H9 (cell line): Measurements from ENCODE around the gene HIC1. TPM values are rescaled to one million over a fixed set of nuclear protein-coding genes. Genes with fewer than 3 reads are reported as not detected.

Source experiments
- DNase-seq: peaks from one replicate; pipeline ENCODE4 v3.0.0-alpha.2; 2017
- H2AFZ ChIP-seq: one replicate; pipeline ENCODE4 v1.6.1; 2013; ENCODE audit warnings: mild to moderate bottlenecking, low read length, control low read depth, moderate library complexity
- H2AK5ac ChIP-seq: 2 replicates; pipeline ENCODE4 v1.6.1; 2013; ENCODE audit warnings: low read length, control low read depth, mixed read lengths; ENCODE audit not compliant: insufficient read length
- H2BK120ac ChIP-seq: one replicate; pipeline ENCODE4 v1.6.1; 2013; ENCODE audit warnings: low read depth, mild to moderate bottlenecking, low read length, control low read depth, inconsistent platforms; ENCODE audit not compliant: poor library complexity, severe bottlenecking
- H2BK12ac ChIP-seq: 2 replicates; pipeline ENCODE4 v1.6.1; 2013; ENCODE audit warnings: low read length, control low read depth, mixed read lengths, low read depth; ENCODE audit not compliant: insufficient read length
- H2BK15ac ChIP-seq: 2 replicates; pipeline ENCODE4 v1.6.1; 2013; ENCODE audit warnings: low read depth, low read length, control low read depth
- H2BK20ac ChIP-seq: one replicate; pipeline ENCODE4 v1.6.1; 2013; ENCODE audit warnings: low read depth, mild to moderate bottlenecking, low read length, control low read depth, inconsistent platforms; ENCODE audit not compliant: poor library complexity, severe bottlenecking
- H2BK5ac ChIP-seq: 2 replicates; pipeline ENCODE4 v1.6.1; 2013; ENCODE audit warnings: low read length, control low read depth, mixed read lengths; ENCODE audit not compliant: insufficient read length
- H3K14ac ChIP-seq: 2 replicates; pipeline ENCODE4 v1.6.1; 2013; ENCODE audit warnings: low read length, control low read depth; ENCODE audit not compliant: insufficient read depth
- H3K18ac ChIP-seq: 2 replicates; pipeline ENCODE4 v1.6.1; 2013; ENCODE audit warnings: low read depth, mild to moderate bottlenecking, mixed read lengths, low read length, control low read depth; ENCODE audit not compliant: insufficient read length
- H3K23ac ChIP-seq: 2 replicates; pipeline ENCODE4 v1.6.1; 2013; ENCODE audit warnings: low read length, control low read depth, mixed read lengths, low read depth; ENCODE audit not compliant: insufficient read length
- H3K23me2 ChIP-seq: 2 replicates; pipeline ENCODE4 v1.6.1; 2013; ENCODE audit warnings: low read depth, mild to moderate bottlenecking, mixed read lengths, low read length, control low read depth; ENCODE audit not compliant: insufficient read length, poor library complexity, severe bottlenecking
- H3K27ac ChIP-seq: 2 replicates; pipeline ENCODE4 v1.5.1; 2013; ENCODE audit warnings: low read length, control low read depth, mixed read lengths, low read depth; ENCODE audit not compliant: insufficient read length
- H3K27me3 ChIP-seq: 2 replicates; pipeline ENCODE4 v1.6.1; 2013; ENCODE audit warnings: low read length, control low read depth, inconsistent platforms; ENCODE audit not compliant: insufficient read depth
- H3K4ac ChIP-seq: 2 replicates; pipeline ENCODE4 v1.6.1; 2013; ENCODE audit warnings: low read depth, mild to moderate bottlenecking, control low read depth, inconsistent platforms, low read length, moderate library complexity
- H3K4me1 ChIP-seq: 2 replicates; pipeline ENCODE4 v1.6.1; 2013; ENCODE audit warnings: low read length, control low read depth, inconsistent platforms; ENCODE audit not compliant: insufficient read depth
- H3K4me2 ChIP-seq: 2 replicates; pipeline ENCODE4 v1.6.1; 2013; ENCODE audit warnings: low read length, control low read depth, mixed read lengths; ENCODE audit not compliant: insufficient read length, insufficient read depth
- H3K56ac ChIP-seq: 2 replicates; pipeline ENCODE4 v1.6.1; 2013; ENCODE audit warnings: low read depth, mild to moderate bottlenecking, mixed read lengths, low read length, control low read depth; ENCODE audit not compliant: insufficient read length
- H3K79me1 ChIP-seq: 2 replicates; pipeline ENCODE4 v1.6.1; 2013; ENCODE audit warnings: low read depth, mild to moderate bottlenecking, moderate library complexity, low read length, control low read depth, inconsistent platforms; ENCODE audit not compliant: insufficient read depth, poor library complexity, severe bottlenecking
- H3K79me2 ChIP-seq: 2 replicates; pipeline ENCODE4 v1.6.1; 2013; ENCODE audit warnings: low read length, control low read depth, inconsistent platforms; ENCODE audit not compliant: insufficient read depth
- H3K9ac ChIP-seq: 2 replicates; pipeline ENCODE4 v1.6.1; 2013; ENCODE audit warnings: low read length, control low read depth, mixed read lengths; ENCODE audit not compliant: insufficient read length; ENCODE audit errors: extremely low read depth
- H3K9me3 ChIP-seq: one replicate; pipeline ENCODE4 v1.6.1; 2013; ENCODE audit warnings: low read depth, low read length, inconsistent platforms; ENCODE audit not compliant: control insufficient read depth
- H3T11ph ChIP-seq: one replicate; pipeline ENCODE4 v1.6.1; 2013; ENCODE audit warnings: mild to moderate bottlenecking, low read length, control low read depth, inconsistent platforms
- H4K20me1 ChIP-seq: one replicate; pipeline ENCODE4 v1.6.1; 2013; ENCODE audit not compliant: control insufficient read depth, insufficient read length, insufficient read depth
- H4K5ac ChIP-seq: 2 replicates; pipeline ENCODE4 v1.6.1; 2013; ENCODE audit warnings: low read depth, mild to moderate bottlenecking, mixed read lengths, low read length, control low read depth; ENCODE audit not compliant: insufficient read length
- H4K8ac ChIP-seq: replicated peaks from 2 replicates; pipeline ENCODE4 v1.6.1; 2013; ENCODE audit warnings: low read length, control low read depth, mixed read lengths, low read depth; ENCODE audit not compliant: insufficient read length
- H4K91ac ChIP-seq: 2 replicates; pipeline ENCODE4 v1.6.1; 2013; ENCODE audit warnings: low read depth, mild to moderate bottlenecking, moderate library complexity, mixed read lengths, low read length, control low read depth; ENCODE audit not compliant: insufficient read length
- H3K27ac Mint-ChIP-seq, 3 experiments: 2 replicates in 2 of 3; 3 replicates in 1 of 3; pipeline ENCODE4 v1.8.0; 2020 to 2021; ENCODE audit warnings: mixed read lengths in 3 of 3, mild to moderate bottlenecking in 1 of 3, moderate library complexity in 1 of 3
- H3K27me3 Mint-ChIP-seq: 2 replicates; pipeline ENCODE4 v1.8.0; 2021; ENCODE audit warnings: low read depth, mild to moderate bottlenecking, moderate library complexity, mixed read lengths
- H3K36me3 Mint-ChIP-seq, 3 experiments: 2 replicates in 2 of 3; 3 replicates in 1 of 3; pipeline ENCODE4 v1.8.0; 2020 to 2021; ENCODE audit warnings: low read depth in 3 of 3, mixed read lengths in 3 of 3; ENCODE audit not compliant: insufficient read depth in 1 of 3
- H3K4me1 Mint-ChIP-seq, 2 experiments: 2 replicates each; pipeline ENCODE4 v1.8.0; 2020; ENCODE audit warnings: mixed read lengths in 2 of 2
- H3K4me3 Mint-ChIP-seq, 2 experiments: 2 replicates in 1 of 2; 3 replicates in 1 of 2; pipeline ENCODE4 v1.8.0; 2020 to 2021; ENCODE audit warnings: mild to moderate bottlenecking in 2 of 2, mixed read lengths in 2 of 2, moderate library complexity in 1 of 2
- H3K9me3 Mint-ChIP-seq, 2 experiments: 2 replicates in 1 of 2; 3 replicates in 1 of 2; pipeline ENCODE4 v1.8.0; 2020; ENCODE audit warnings: mild to moderate bottlenecking in 2 of 2, mixed read lengths in 2 of 2, moderate library complexity in 1 of 2
- CTCF ChIP-seq: fragments of 200-600 bp; sonication (generic); conservative IDR thresholded peaks from 3 replicates; pipeline ENCODE4 v1.8.0; 2021; ENCODE audit warnings: antibody characterized with exemption, mild to moderate bottlenecking
- WGBS: extraction: QIAGEN DNeasy Blood & Tissue Kit; methylation state at CpG from one replicate; pipeline ENCODE4 v1.1.7; 2013; ENCODE audit warnings: missing lambda C conversion rate, low lambda C conversion rate, mixed read lengths; ENCODE audit not compliant: insufficient read length; ENCODE audit errors: extremely low coverage; 5-methylcytosine and 5-hydroxymethylcytosine counted together
- total RNA-seq: library from RNA; stranded (reverse); gene quantifications from 2 replicates; pipeline ENCODE4 v1.2.1, GENCODE V29; 2021

The HIC1 gene
- total RNA-seq, 1 experiment from 2014 or later, result 1.8 TPM

GRCh38 chr17:2084766-2085647, 30.1 kb downstream of the HIC1 start:
- H3K27me3 Mint-ChIP-seq, result no peaks in the 10 kb centered on the region; the same call in 1 of the 2 replicates
- H4K20me1 ChIP-seq, result no peaks in the 10 kb centered on the region
- no peak overlapping the region for H4K91ac ChIP-seq
- H3K23ac ChIP-seq, result no peak overlapping the region
- H3K27ac Mint-ChIP-seq, result peak overlapping the region in 2 of 3 experiments; percentile 5; a peak in 1 of 7 replicates
- no peak overlapping the region for H3K4me3 Mint-ChIP-seq
- H3K56ac ChIP-seq, result no peak overlapping the region
- no peak overlapping the region for H3K27ac ChIP-seq
- H2BK15ac ChIP-seq, result no peak overlapping the region
- no peak overlapping the region for H2BK20ac ChIP-seq
- H2BK5ac ChIP-seq, result no peak overlapping the region
- H3K9me3 ChIP-seq, result no peaks in the 10 kb centered on the region
- H3K79me1 ChIP-seq, result no peaks in the 10 kb centered on the region
- H3K23me2 ChIP-seq, result no peaks in the 10 kb centered on the region
- no peak overlapping the region for H3T11ph ChIP-seq
- H3K14ac ChIP-seq, result no peak overlapping the region
- no peak overlapping the region for H2BK12ac ChIP-seq
- no peak overlapping the region for H3K9ac ChIP-seq
- H2AK5ac ChIP-seq, result no peak overlapping the region
- no CpG with 5 or more reads among the region's 13 CpGs for WGBS
- H3K9me3 Mint-ChIP-seq, result no peaks in the 10 kb centered on the region
- no peak overlapping the region for H4K8ac ChIP-seq
- H3K4me1 Mint-ChIP-seq, result peaks cover 10 to 11% of the 10 kb centered on the region in 2 experiments
- no peaks in the 10 kb centered on the region for H3K27me3 ChIP-seq
- H3K79me2 ChIP-seq, result no peaks in the 10 kb centered on the region
- no peaks in the 10 kb centered on the region for H3K4me1 ChIP-seq
- no peak overlapping the region for H3K4ac ChIP-seq
- TF ChIP-seq CTCF, result no peak
- H3K36me3 Mint-ChIP-seq, result peaks cover 0 to 26% (median 10%) of the 10 kb centered on the region in 3 experiments; a peak in 4 of 7 replicates
- H3K4me2 ChIP-seq, result no peak overlapping the region
- no peak overlapping the region for H3K18ac ChIP-seq
- H2AFZ ChIP-seq, result no peak overlapping the region
- H4K5ac ChIP-seq, result no peak overlapping the region
- no peak overlapping the region for H2BK120ac ChIP-seq
- DNase-seq, result peak; percentile 23
